ENCODE measurements around the gene AMBRA1.

GRCh38 chr11:46377290-46377689 is 216.5 kb downstream of the AMBRA1 start:
- TF ChIP-seq CHD2 (IDR thresholded peaks at IDR 0.05; ENCODE audit: low read length, partially characterized antibody) (no peak), CTCF (IDR thresholded peaks at IDR 0.05) (no peak), NR3C1 (IDR thresholded peaks at IDR 0.05) (no peak), POLR2A (IDR thresholded peaks at IDR 0.05; ENCODE audit: low read length) (no peak)

Measured in A549 (cell line).